ENCODE results near the gene GJD2.

Gene GJD2

GRCh38 chr15:34790121-34790520 lies 35.3 kb upstream of the GJD2 start:
- no peak for DNase-seq (ENCODE audit: low read depth in 1 of 2, low spot score in 1 of 2)
- no peak for TF ChIP-seq JUND (IDR thresholded peaks at IDR 0.05; ENCODE audit: low read depth)
- in situ Hi-C loops (cut with HindIII; ENCODE audit: low pct_unique_long_range_greater_than_20kb, low sequenced_read_pairs), result no loop called here

GRCh38 chr15:34789326-34789725 lies 34.5 kb upstream of the GJD2 start:
- no peak for TF ChIP-seq JUND (IDR thresholded peaks at IDR 0.05; ENCODE audit: low read depth)
- in situ Hi-C loops (cut with HindIII; ENCODE audit: low pct_unique_long_range_greater_than_20kb, low sequenced_read_pairs), result no loop called here
- DNase-seq (ENCODE audit: low read depth in 1 of 2, low spot score in 1 of 2), result no peak

- no peak for DNase-seq (ENCODE audit: low read depth in 1 of 2, low spot score in 1 of 2)
- in situ Hi-C loops (cut with HindIII; ENCODE audit: low pct_unique_long_range_greater_than_20kb, low sequenced_read_pairs), result no loop called here
- no peak for TF ChIP-seq JUND (IDR thresholded peaks at IDR 0.05; ENCODE audit: low read depth)
Observed at GRCh38 chr15:34786206-34786605, 31.4 kb upstream of the GJD2 start.

- TF ChIP-seq JUND (IDR thresholded peaks at IDR 0.05; ENCODE audit: low read depth), result no peak
- in situ Hi-C loops (cut with HindIII; ENCODE audit: low pct_unique_long_range_greater_than_20kb, low sequenced_read_pairs), result no loop called here
- peak in 1 of 2 experiments; percentile 31 for DNase-seq (ENCODE audit: low read depth in 1 of 2, low spot score in 1 of 2)
Observed at GRCh38 chr15:34783991-34784390, 29.2 kb upstream of the GJD2 start.

- no peak for TF ChIP-seq JUND (IDR thresholded peaks at IDR 0.05; ENCODE audit: low read depth)
- no peak for DNase-seq (ENCODE audit: low read depth in 1 of 2, low spot score in 1 of 2)
- in situ Hi-C loops (cut with HindIII; ENCODE audit: low pct_unique_long_range_greater_than_20kb, low sequenced_read_pairs), result no loop called here
Observed at GRCh38 chr15:34783431-34783830, 28.6 kb upstream of the GJD2 start.

DNA sequence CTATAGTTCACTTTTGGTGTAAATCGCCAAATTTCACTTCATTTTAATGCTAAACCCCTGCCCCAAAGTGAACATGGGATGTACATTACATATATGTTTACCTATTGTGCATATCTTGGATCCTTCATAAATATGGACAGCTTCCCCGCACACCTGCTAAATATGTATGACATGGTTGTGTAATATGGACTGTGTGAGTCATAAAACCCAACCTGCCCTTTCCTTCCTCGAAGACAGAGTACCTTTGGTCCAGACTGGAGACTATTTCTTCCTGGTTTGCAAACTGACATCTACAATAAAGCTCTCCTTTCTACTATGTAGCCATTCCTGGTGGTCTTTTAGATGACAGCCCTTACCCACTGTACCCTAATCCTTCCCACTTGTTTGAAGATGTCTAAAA lies 28.1 kb upstream of the GJD2 start:
- no peak for DNase-seq (ENCODE audit: low read depth in 1 of 2, low spot score in 1 of 2)
- in situ Hi-C loops (cut with HindIII; ENCODE audit: low pct_unique_long_range_greater_than_20kb, low sequenced_read_pairs), result no loop called here
- TF ChIP-seq JUND (IDR thresholded peaks at IDR 0.05; ENCODE audit: low read depth), result no peak

GRCh38 chr15:34780725-34781124 lies 25.9 kb upstream of the GJD2 start:
- no peak for TF ChIP-seq JUND (IDR thresholded peaks at IDR 0.05; ENCODE audit: low read depth)
- no peak for DNase-seq (ENCODE audit: low read depth in 1 of 2, low spot score in 1 of 2)
- in situ Hi-C loops (cut with HindIII; ENCODE audit: low pct_unique_long_range_greater_than_20kb, low sequenced_read_pairs), result no loop called here

- in situ Hi-C loops (cut with HindIII; ENCODE audit: low pct_unique_long_range_greater_than_20kb, low sequenced_read_pairs), result no loop called here
- TF ChIP-seq JUND (IDR thresholded peaks at IDR 0.05; ENCODE audit: low read depth), result no peak
- no peak for DNase-seq (ENCODE audit: low read depth in 1 of 2, low spot score in 1 of 2)
Observed at GRCh38 chr15:34776606-34777105, 21.9 kb upstream of the GJD2 start.

DNA sequence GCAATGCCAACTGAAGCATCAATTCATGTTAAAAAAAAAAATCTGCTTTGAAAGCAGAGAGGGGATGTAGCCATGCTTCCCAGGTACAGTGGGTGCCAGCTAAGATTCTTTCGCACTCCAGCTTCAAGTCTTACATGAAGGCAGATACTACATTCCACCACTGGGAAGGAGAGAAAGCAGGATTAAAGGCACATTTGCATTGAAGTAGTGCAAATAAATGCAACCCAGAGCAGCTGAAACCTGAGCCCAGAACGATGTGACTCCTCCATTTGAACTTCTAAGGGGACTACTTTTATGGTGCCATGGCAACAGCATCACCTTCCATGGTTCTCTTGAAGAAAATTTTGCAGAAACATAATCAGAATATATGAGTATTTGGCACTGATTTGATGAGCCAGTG lies 19.1 kb upstream of the GJD2 start:
- no peak for TF ChIP-seq JUND (IDR thresholded peaks at IDR 0.05; ENCODE audit: low read depth)
- no peak for DNase-seq (ENCODE audit: low read depth in 1 of 2, low spot score in 1 of 2)
- in situ Hi-C loops (cut with HindIII; ENCODE audit: low pct_unique_long_range_greater_than_20kb, low sequenced_read_pairs), result no loop called here

GRCh38 chr15:34773013-34773412 lies 18.2 kb upstream of the GJD2 start:
- no peak for DNase-seq (ENCODE audit: low read depth in 1 of 2, low spot score in 1 of 2)
- no peak for TF ChIP-seq JUND (IDR thresholded peaks at IDR 0.05; ENCODE audit: low read depth)
- in situ Hi-C loops (cut with HindIII; ENCODE audit: low pct_unique_long_range_greater_than_20kb, low sequenced_read_pairs), result no loop called here

DNA sequence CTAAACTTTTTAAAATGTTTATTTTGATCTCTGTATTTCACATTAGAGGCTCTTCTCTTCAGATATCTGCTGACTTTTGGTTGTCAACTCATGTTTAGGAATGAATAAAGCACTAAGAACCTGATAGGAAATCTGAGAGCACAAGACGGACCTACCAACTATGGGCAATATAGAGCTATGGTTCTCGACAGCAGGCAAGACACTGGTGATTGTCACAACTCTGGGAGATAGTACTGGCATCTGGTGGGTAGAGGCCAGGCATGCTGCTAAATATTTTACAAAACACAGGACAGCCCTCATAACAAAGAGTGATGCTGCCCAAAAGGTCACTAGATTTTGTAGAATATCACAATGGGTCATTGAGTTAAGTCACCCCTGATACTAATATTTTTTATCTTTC lies 17.5 kb upstream of the GJD2 start:
- in situ Hi-C loops (cut with HindIII; ENCODE audit: low pct_unique_long_range_greater_than_20kb, low sequenced_read_pairs), result no loop called here
- DNase-seq (ENCODE audit: low read depth in 1 of 2, low spot score in 1 of 2), result no peak
- TF ChIP-seq JUND (IDR thresholded peaks at IDR 0.05; ENCODE audit: low read depth), result no peak

- DNase-seq (ENCODE audit: low read depth in 1 of 2, low spot score in 1 of 2), result no peak
- in situ Hi-C loops (cut with HindIII; ENCODE audit: low pct_unique_long_range_greater_than_20kb, low sequenced_read_pairs), result no loop called here
- TF ChIP-seq JUND (IDR thresholded peaks at IDR 0.05; ENCODE audit: low read depth), result no peak
Observed at GRCh38 chr15:34769711-34770110, 14.9 kb upstream of the GJD2 start.

DNA sequence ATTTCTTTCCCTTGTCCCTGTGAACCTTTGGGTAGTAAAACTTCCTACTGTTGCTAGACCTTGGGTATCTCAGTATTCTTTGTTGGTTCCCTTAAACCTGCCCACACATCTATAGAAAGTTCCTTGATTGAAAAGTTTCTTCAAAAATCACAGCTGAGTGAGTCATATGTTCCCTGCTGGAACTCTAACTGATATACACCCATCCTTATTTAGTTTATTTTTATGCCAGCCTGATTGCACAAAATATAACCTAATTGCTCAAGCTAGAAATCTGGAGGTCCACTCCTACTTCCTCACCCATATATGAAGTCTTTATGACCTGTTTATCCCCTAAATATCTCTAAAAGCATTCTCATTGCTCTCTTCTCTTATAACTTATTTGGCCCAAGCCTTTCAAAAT lies 13.7 kb upstream of the GJD2 start:
- no peak for DNase-seq (ENCODE audit: low read depth in 1 of 2, low spot score in 1 of 2)
- in situ Hi-C loops (cut with HindIII; ENCODE audit: low pct_unique_long_range_greater_than_20kb, low sequenced_read_pairs), result no loop called here
- no peak for TF ChIP-seq JUND (IDR thresholded peaks at IDR 0.05; ENCODE audit: low read depth)

GRCh38 chr15:34765741-34766140 lies 10.9 kb upstream of the GJD2 start:
- no peak for TF ChIP-seq JUND (IDR thresholded peaks at IDR 0.05; ENCODE audit: low read depth)
- in situ Hi-C loops (cut with HindIII; ENCODE audit: low pct_unique_long_range_greater_than_20kb, low sequenced_read_pairs), result no loop called here
- DNase-seq (ENCODE audit: low read depth in 1 of 2, low spot score in 1 of 2), result no peak

Data from T47D (cell line).